ENCODE measurements around the gene SESN2. TPM values are rescaled to one million over a fixed set of nuclear protein-coding genes. Genes with fewer than 3 reads are reported as not detected.
A peak's percentile ranks its signal among the peaks of the same experiment; 100 is the strongest.

The SESN2 gene
- total RNA-seq, 4 donors from 2014 or later = 7.8 to 20.6 (median 9.3) TPM

DNA sequence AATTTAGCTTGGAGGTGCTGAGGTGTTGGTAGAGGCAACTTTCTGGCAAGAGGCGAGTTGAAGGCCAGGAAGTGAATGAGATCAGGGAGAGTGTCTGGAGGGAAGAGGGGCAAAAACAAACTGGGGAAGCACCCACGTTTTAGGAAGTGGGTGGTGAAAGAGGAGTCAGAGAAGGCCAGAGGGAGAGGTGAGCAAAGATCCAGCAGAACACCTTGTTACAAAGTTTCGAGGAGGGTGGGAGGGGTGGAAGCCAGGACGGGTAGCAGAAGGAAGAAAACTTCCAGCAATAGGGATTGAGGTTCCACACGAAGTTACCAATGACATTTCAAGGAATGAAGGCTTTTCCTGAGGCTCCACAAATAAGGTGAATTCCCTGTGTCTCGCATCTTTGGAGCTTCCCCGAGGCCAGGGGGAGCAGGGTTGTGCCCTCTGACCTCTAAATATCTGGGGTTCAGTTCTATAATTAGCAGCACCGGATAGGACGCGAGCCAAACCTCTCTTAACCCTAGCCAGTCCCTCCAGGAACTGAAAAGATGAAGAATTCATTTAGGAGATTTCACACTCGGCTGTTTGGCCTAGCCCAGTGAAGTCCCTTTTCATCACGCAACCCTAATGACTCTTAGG is 578 bp upstream of the SESN2 start:
- intact Hi-C loops (cut with DNase I) = no loop called here
- H3K4me1 ChIP-seq = peaks cover 12 to 42% (median 17%) of the 10 kb centered on the region in 3 donors
- no peaks in the 10 kb centered on the region for H3K36me3 ChIP-seq
- no peaks in the 10 kb centered on the region for H3K27me3 ChIP-seq
- no peak for DNase-seq
- TF ChIP-seq POLR2A (IDR thresholded peaks at IDR 0.05) = no peak
- TF ChIP-seq, protein P1, sequence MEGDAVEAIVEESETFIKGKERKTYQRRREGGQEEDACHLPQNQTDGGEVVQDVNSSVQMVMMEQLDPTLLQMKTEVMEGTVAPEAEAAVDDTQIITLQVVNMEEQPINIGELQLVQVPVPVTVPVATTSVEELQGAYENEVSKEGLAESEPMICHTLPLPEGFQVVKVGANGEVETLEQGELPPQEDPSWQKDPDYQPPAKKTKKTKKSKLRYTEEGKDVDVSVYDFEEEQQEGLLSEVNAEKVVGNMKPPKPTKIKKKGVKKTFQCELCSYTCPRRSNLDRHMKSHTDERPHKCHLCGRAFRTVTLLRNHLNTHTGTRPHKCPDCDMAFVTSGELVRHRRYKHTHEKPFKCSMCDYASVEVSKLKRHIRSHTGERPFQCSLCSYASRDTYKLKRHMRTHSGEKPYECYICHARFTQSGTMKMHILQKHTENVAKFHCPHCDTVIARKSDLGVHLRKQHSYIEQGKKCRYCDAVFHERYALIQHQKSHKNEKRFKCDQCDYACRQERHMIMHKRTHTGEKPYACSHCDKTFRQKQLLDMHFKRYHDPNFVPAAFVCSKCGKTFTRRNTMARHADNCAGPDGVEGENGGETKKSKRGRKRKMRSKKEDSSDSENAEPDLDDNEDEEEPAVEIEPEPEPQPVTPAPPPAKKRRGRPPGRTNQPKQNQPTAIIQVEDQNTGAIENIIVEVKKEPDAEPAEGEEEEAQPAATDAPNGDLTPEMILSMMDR (IDR thresholded peaks at IDR 0.05) = no peak
- H3K9me3 ChIP-seq = no peaks in the 10 kb centered on the region
- WGBS, 2 donors = 8 to 10% methylated on average over 10 to 11 of the region's 12 CpGs
- H3K27ac ChIP-seq = peak overlapping the region; percentile 75 to 95 (median 92)
- H3K4me3 ChIP-seq = peak overlapping the region; percentile 83 to 98 (median 92)

DNA sequence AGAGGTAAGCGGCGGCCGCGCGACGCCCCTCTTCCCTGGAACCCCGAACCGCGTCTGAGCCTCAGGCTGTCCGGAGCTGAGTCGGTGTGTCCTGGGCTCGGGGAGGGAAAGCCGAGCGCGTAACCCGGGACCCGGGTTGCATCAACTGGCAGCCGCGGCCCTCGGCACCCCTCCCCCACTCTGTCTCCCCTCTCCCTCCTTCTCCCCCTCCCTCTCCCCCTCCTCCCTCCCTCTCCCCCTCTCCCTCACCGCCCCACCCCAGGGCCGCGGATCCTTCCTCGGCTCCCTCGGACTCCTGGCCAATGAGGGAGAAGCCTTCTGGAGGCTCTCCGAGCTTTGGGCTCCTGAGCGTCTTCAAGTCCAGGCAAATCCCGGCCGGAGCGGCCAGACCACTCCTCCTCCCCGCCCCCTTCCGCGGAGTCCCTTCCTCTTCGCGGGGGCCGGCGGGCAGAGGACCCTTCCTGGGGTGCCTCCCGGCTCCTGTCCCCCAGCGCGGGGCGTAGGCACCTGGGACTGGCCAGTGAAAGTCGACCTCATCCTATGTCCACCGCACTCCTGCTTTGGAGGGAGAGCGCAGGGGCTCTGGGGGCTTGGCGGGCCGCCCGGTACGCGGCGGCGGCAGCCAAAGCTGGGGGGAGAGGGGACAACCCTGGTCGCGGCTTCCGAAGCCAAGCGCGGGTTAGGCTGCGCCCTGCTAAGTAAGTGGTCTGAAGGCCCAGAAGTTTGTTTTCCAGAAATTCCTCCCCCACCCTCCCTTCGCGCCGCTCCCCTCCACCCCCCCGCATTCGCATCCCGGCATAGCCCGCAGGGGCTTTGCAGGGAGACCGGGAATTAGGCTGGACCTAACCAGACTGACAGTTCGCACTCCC is 850 bp downstream of the SESN2 start:
- peaks cover 12 to 47% (median 17%) of the 10 kb centered on the region in 3 donors for H3K4me1 ChIP-seq
- H3K9me3 ChIP-seq = no peaks in the 10 kb centered on the region
- no peak for DNase-seq
- intact Hi-C loops (cut with DNase I) = no loop called here
- H3K27me3 ChIP-seq = no peaks in the 10 kb centered on the region
- H3K27ac ChIP-seq = peak overlapping the region; percentile 92 to 95 (median 93)
- WGBS, 2 donors = 5 to 13% methylated on average over 1 to 5 of the region's 66 CpGs
- peak overlapping the region; percentile 83 to 98 (median 92) for H3K4me3 ChIP-seq
- TF ChIP-seq, protein P1 (IDR thresholded peaks at IDR 0.05) = no peak
- no peak for TF ChIP-seq POLR2A (IDR thresholded peaks at IDR 0.05)
- no peaks in the 10 kb centered on the region for H3K36me3 ChIP-seq

- Histone ChIP-seq H3K4me3 (peak overlapping the region; percentile 83 to 98 (median 92)), H3K27me3 (no peaks in the 10 kb centered on the region), H3K36me3 (no peaks in the 10 kb centered on the region), H3K9me3 (no peaks in the 10 kb centered on the region), H3K4me1 (peaks cover 12 to 48% (median 17%) of the 10 kb centered on the region in 3 donors), H3K27ac (peak overlapping the region in 3 of 4 donors; percentile 92 to 95 (median 93))
- DNase-seq = no peak
- WGBS, 2 donors = 45 to 47% methylated on average over 7 of the region's 7 CpGs
- no peak for TF ChIP-seq POLR2A (IDR thresholded peaks at IDR 0.05)
- TF ChIP-seq, protein P1 (IDR thresholded peaks at IDR 0.05) = no peak
- intact Hi-C loops (cut with DNase I) = no loop called here
These were observed 1.5 kb downstream of the SESN2 start for GRCh38 chr1:28260803-28261174.

DNA sequence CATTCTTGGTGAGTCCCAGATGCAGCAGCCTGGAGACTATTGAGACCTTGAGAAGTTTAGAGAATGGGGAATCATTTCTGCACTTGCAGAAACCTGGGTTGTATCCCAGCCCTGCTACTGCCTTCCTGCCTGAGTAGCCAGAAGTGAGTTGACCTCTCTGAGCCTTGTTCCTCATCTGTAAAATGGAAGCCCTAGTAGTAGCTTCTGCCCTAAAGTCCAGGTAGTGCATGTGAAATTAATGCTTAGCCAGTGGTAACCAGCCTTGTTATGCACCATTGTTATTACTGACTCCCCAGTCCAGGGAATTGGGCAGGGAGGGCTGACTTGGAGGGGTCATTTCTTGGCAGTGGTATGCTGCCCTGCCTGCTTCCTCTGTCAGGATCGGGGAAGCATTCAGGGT is 5.6 kb downstream of the SESN2 start:
- TF ChIP-seq POLR2A (IDR thresholded peaks at IDR 0.05) = no peak
- TF ChIP-seq, protein P1 (IDR thresholded peaks at IDR 0.05) = no peak
- H3K4me1 ChIP-seq = peaks cover 6 to 38% (median 9%) of the 10 kb centered on the region in 3 donors
- H3K27ac ChIP-seq = no peak overlapping the region
- intact Hi-C loops (cut with DNase I) = no loop called here
- H3K4me3 ChIP-seq = no peak overlapping the region
- no peak for DNase-seq
- no peaks in the 10 kb centered on the region for H3K9me3 ChIP-seq
- H3K36me3 ChIP-seq = peaks cover 0 to 14% (median 0%) of the 10 kb centered on the region in 3 donors
- no peaks in the 10 kb centered on the region for H3K27me3 ChIP-seq
- WGBS, 2 donors = 80% methylated on average over 1 of the region's 1 CpG; no CpG with 5 or more reads in 1 of the 2 donors

DNA sequence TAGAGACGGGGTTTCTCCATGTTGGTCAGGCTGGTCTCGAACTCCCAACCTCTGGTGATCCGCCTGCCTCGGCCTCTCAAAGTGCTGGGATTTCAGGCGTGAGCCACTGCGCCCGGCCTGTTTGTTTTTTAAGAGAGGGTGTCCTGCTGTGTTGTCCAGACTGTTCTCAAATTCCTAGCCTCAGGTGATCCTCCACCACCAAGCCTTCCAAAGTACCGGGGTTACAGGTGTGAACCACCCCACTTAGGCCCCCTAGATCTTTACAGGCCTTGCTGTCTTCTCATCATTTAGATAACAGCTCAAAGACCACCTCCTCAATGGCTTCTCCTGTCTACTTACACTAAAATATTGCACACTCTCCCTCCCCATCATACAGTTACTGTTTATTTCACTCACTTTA is 6.3 kb downstream of the SESN2 start:
- peaks cover 5 to 34% (median 9%) of the 10 kb centered on the region in 3 donors for H3K4me1 ChIP-seq
- intact Hi-C loops (cut with DNase I) = no loop called here
- WGBS, 2 donors = 85 to 87% methylated on average over 8 of the region's 8 CpGs

More for the DNA sequence above, 6.3 kb downstream of the SESN2 start:
- Histone ChIP-seq H3K9me3 (no peaks in the 10 kb centered on the region), H3K4me3 (no peak overlapping the region), H3K27me3 (no peaks in the 10 kb centered on the region), H3K36me3 (peaks cover 0 to 21% (median 0%) of the 10 kb centered on the region in 3 donors), H3K27ac (no peak overlapping the region)
- DNase-seq = no peak
- TF ChIP-seq, protein P1 (IDR thresholded peaks at IDR 0.05) = no peak
- TF ChIP-seq POLR2A (IDR thresholded peaks at IDR 0.05) = no peak
